HG02759 (cell line): Measurements from ENCODE around the gene HHIP.

Experiments used
- ATAC-seq: cut with Tn5 transposase; IDR thresholded peaks from one replicate; pipeline ENCODE4 v1.9.1; 2021; ENCODE audit warnings: mild to moderate bottlenecking, moderate library complexity; ENCODE audit not compliant: unreplicated experiment

The HHIP gene

DNA sequence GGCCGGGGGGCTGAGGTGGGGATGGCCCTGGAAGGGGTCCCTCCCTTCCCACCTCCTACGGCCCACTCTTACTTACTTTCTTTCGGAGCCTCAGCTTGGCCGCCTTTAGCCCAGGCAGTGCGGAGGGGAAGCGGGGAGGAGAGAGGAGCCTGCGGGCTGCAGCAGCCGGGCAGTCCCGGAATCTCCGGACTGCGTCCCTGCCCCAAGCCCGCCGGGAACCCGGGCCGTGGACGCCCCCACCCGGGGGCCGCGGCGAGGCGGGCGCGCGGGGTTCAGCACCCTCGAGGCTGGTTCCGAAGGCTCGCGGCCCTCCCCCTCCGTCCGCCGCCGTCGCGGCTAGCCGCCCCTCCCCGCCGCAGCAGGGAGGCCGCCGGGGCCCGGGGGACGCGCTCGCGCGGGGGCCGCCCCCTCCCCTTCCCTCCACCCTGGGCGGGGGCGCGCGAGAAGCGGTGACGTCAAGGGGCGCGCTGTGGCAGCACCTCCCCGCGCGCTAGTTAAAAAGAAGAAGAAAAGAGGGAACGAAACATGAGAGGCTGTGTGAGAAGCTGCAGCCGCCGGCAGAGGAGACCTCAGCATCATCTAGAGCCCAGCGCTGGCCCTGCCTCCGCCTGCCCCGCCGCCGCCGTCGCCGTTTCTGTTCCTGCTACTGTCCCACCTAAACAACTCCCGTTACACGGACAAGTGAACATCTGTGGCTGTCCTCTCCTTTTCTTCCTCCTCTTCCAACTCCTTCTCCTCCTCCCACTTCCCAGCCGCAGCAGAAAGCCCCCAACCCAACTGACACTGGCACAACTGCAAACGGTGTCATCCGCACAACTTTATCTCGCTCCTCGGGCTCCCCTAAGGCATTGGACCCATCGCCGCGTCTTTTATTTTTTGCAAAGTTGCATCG lies at the start of gene HHIP:
HHIP (plus strand) TSS at position 526 of the 892 bp plus-strand sequence. CDS start 520 bp downstream, outside the sequence.
- ATAC-seq = peak; percentile 48

DNA sequence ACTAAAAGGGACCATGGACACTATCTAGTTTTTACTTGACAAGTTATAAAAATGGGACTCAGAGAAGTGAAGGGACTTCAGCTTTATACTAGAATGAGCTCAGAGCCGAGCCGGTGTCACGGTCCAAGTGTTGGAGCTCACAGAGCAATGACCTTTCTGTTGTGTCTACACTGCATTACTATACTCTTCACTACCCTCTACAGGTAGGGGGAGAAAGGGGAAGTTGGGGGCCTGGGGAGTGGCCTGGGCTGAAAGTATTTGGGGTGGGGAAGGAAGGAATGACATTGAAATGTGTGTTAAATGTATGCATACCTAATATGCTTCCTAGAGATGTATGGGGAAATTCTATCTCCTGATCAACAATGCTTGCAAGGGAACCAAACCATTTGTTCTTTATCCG lies 48.8 kb upstream of the HHIP start:
- ATAC-seq = no peak

DNA sequence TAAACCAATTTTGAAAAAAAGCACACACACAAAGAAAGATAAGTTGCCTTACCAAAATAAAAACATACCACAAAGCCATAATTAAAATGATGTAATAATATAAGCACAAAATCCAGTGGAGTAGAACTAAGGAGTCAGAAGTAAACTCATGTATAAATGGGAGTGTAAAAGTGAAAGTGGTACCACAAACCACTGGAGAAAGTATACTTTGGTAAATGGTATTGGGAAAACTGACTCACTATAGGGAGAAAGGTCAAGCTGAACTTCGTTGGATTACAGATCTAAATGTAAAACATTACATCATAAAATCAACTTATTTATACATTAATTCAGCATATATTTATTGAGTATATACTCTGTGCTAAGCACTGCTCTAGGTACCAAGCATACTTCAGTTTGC lies 46.3 kb upstream of the HHIP start:
- ATAC-seq = no peak

DNA sequence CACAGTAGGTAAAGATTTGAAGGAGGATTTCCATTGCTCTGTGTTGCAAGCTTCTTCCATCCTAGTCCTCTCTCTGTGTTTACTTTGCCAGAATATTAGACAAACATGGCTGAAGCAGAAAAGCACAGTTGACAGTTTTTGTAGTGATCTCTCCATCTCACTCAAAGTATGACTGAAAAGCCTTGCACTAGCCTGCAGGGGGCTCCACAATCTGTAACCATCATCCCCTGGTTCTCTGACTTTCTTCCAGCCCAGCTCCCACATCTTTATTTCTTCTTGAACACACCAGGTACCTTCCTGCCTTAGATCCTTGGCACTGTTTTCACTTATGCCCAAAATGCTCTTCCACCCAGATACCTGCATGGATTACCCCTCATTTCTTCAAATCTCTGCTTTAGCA lies 34.1 kb upstream of the HHIP start:
- peak; percentile 62 for ATAC-seq

DNA sequence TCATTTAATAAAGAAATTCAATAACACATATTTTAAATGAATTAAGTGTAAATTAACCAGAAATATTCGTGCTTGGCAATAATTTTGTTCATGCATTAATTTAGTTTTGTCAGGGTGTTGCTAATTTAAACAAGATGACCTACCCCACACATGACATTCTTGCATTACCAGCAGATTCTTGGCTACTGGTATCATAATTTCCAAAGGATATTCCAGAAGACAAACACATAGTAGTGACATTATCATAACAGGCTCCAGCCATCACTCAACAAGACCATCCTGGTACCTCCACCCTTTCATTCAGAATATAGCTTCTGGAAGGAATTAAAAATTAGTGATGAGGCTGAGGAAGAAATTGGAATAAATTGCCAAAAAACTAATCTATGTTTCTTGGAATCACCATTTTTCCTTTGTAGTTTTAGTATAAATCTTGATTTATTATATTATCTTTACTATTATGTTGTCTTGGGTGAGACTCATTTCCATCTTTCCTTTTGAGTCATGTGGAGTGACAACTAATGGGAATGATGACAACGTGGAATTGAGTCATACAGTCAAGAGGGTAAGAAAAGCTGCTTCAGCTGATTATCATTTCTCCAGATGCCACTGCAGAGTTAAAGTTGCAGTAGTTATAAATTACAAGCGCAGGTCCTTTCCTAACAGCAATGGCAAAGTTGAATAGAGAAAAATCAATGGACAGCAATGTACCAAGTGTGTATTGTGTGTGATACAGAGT lies 30.9 kb upstream of the HHIP start:
- no peak for ATAC-seq

DNA sequence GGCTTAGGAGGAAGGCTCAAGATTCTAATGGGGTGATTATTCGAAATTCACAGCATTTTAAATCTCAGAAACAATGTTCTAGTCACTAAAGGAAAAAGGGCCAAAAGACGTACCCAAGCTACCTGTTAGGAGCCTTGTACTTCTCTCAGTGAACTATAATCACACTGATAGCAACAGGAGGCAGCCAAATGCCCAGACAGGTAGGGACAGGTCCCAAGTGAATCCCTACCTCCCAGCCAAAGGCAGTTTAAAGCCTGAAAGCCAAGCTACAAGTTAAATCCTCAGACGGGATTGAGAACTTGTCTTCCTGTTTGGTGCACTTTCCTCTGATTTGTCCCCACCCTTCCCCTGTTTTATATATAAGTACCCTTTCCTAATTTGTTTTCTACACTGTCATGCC lies 24.3 kb upstream of the HHIP start:
- ATAC-seq = no peak

- no peak for ATAC-seq
Observed at GRCh38 chr4:144627663-144628076, 18.3 kb upstream of the HHIP start.

DNA sequence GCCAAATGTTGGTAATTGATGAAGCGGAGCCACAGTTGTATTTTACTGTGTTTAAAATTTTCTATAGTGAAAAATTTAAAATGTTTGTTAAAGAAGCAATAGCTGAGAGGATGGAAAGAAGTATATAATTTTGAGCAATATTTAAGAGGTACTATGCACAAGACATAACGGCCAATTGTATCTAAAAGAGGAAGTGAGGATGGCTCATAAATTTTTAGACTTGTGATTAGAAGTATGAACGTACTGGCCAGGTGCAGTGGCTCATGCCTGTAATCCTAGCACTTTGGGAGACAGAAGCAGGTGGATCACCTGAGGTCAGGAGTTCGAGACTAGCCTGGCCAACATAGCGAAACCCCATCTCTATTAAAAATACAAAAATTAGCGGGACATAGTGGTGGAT lies 12.7 kb upstream of the HHIP start:
- ATAC-seq = no peak

DNA sequence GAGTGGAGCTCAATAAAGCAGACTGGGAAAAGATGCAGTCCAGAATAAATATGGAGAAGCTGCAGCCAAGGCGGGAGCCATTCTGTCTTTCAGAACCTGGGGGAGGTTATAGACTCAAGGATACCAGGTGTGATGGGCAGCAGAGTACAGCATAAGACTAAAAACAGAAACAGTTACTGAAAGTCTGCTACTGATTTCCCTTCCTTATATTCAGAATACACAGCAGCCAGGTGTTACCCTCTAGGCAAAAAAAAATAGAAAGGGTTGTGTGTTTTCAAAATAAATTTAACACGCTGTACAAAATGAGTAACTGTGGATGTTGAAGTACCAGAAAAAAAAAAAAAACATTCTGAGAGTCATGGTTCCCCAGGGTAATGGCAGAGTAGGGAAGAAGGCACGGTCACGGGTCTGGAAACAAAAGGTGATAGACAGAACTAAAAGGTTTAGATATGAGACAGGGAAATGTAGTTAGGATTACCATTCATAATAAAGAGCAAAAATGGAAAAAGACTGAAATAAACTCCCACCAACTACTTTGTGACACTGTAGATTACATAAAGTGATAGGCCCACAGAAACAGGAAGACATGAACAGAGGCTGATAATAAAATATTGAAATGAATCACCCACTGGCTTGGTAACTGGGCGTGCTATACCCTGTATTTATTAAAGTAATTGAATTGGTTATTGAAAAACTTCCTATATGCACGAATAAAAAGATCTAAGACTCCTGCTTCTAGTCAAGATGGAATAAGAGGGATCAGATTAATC lies 10.8 kb upstream of the HHIP start:
- ATAC-seq = peak; percentile 99

DNA sequence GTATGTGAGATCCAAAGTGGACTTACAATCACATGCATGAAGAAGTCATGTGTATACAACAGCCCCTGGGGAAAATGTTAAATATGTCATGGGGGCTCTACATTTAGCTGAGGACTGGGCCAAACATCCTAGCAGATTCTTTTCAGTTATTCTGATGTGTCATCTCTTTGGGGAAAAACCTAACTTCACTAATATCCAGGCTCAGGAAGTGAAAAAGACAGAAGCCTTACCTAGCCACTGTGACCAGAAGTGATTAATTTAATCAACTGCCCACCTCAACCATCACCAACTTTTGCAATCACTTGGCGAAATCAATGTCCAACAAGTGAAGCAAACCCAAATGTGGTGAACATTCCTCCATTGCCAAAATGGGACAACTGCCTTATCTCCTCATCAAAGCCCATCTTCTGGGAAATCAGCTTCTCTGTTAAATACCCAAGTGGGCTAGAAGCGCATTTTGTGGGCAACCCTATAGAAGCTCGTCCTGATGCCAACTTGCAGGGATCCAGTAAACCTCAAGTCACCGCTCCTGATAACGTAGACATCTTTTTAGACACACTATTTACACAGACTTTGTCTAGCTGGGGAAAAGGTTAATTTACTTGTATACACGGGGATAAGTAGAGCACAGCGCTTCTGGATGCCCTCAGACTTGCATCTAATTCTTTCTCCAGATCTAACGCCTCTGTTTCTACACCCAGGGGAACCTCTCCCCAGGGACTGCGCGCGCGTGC lies 1.4 kb upstream of the HHIP start:
- no peak for ATAC-seq

DNA sequence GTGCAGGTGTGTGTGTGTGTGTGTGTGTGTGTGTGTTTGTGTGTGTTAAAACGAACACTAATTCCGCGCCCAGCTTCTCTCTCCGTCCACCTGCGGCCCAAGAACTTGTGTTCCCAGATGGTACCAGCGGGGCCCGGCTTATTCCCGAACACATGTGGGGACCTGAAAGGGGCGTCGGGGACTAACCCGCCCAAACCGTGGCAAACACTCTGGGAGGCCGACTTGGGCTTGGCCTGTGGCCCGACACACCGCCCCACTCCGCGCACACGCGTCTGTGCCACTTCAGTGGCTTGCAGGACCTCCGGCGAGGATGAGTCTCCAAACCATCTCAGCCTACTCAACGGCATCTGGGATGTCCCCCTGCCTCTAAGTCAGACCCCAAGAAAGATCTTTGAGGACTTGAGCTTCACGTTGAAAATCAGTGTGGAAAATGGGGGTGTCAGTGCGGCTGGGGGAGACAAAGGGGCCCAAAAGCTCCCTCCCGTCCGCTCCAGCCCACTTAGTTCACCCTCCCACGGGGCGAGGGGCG lies 790 bp upstream of the HHIP start:
- no peak for ATAC-seq

DNA sequence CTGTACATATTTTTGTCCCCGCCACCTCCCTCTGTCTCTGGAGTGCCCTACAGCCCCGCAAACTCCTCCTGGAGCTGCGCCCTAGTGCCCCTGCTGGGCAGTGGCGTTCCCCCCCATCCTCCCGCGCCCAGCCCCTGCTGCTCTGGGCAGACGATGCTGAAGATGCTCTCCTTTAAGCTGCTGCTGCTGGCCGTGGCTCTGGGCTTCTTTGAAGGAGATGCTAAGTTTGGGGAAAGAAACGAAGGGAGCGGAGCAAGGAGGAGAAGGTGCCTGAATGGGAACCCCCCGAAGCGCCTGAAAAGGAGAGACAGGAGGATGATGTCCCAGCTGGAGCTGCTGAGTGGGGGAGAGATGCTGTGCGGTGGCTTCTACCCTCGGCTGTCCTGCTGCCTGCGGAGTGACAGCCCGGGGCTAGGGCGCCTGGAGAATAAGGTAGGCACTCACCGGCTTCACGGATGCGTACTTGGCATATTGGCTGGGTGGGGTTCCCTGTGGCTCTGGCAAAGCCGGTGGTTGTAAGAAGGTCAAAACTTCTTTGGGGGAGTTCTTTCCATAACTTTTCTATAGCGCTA lies 653 bp downstream of the HHIP start:
- ATAC-seq = peak; percentile 26

DNA sequence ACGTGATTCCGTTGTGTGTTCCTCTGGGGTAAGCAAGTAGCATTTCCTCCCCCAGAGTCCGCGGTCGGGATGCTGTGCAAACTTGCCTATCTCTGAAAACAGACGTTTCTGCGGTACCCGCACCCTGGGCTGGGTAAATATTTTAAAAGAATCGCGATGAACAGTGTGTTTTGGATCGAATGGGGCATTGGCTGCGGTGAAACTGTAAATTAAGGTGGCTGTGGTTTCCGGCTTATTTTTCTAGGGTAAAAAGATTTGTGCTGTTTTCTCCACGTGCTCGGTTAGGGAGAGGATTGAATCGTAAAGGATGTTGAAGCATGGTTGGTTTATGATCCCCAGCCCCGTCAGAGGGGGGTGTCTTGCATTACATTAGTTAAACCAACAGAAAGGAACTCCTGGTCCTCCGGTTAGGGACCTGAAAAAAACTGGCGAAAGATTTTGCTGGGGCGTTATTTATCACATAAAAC lies 1.2 kb downstream of the HHIP start:
- peak; percentile 15 for ATAC-seq

DNA sequence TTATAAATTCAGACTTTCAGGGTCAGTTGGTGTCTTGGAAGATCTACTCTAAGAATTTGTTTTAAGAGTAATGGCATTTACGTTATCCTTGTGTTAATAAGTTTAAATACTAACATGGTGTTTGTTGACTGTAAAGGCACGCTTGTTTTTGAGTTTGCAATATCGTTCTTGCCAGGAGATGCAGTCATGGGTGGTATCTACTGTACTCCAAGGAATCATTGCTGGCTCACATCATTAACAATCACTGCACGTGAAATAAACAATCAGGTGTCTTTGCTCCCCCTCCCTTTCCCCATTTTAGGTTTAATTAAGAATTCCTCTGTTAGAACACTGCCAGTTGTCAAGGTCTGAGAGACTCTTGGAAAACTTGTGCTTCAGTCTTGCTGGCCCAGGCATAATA lies 1.6 kb downstream of the HHIP start:
- no peak for ATAC-seq

DNA sequence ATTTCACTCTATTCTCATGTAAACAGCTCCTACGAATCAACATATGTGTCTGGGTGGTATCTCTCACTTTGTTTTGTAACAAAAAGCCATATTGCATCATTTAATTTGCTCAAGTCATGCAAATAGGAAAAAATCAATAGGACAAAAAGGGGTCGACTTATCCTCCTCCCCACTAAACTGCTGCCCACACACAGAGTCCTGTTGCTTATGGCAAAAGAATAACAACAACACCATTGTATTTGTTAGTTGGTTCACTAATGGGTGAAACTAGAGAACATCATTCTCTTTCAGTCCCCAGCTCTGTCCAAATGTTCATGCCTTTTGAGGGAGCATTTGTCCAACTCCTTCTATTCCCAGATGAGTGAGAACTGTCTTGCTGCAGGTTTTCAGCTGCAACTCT lies 2.1 kb downstream of the HHIP start:
- no peak for ATAC-seq

DNA sequence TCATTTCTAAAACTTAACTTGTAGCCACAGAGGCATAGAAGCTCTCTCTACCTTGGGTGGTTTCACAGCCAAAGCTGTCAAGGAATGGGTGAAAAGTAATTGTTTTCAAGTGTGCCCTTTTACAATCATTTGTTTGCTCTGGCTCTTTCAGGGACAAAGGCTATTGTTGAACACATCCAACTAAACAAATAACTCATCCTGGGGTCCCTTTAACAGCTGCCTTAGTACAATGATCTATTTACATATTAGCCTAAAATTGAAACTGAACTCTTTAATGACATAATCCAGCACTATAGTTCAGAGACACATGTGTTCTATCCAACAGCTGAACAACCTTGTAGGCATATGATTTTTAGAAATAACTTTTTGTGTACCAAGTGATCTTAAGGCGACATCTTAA lies 3.7 kb downstream of the HHIP start:
- no peak for ATAC-seq

DNA sequence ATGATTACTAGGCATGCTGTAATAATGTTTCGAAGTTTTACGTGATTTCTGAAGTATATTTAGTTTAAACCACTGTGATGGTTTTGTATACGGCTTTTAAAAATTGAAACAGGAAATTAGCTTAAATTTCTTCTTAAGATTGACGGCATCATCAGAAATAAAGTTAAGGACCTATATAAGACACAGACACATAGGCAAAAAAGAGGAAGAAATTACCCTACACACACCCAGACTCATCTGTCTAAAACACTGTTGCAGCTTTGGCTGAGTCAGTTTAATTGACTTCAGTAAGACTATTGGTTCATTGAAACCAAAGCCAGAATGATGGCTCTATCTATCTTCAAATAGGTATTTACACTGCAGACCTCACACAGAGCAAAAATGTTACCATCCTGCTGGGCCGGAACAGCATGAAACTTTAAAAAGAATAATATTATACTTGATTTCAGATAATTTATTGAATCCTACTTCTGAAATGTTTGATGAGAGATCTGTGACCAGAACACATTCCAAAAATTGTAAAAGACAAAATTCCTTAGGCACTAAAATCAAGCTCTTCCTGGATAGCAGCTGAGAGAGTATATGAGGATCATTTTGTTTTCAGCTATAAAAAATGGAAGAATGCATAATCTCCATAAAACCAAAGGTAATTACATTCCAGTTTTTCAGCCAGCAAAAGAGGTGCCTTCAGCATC lies 4.5 kb downstream of the HHIP start:
- ATAC-seq = no peak

GRCh38 chr4:144653781-144654545 lies 8.0 kb downstream of the HHIP start:
- ATAC-seq = no peak

DNA sequence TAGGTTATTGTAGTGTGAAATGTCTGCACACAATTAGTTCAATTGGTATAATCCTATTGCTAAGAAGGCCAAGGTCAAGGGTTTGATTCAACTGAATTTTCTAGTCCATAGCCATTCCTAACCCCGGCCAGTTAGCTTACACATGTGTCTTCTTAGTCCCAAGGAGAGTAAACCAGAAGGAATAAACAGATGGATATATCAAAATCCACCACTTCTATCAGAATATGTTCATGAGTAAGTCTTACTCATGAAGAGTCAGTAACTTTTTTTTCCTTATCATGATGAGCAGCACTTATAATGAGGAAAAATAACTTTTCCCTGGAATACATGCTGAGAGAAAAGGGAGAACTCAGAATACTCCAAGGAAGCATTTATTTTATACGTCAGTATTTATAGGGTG lies 9.5 kb downstream of the HHIP start:
- no peak for ATAC-seq
